Suprapubic skin (tissue), 4 donors: Measurements from ENCODE around the gene HOXB2. TPM values are rescaled to one million over a fixed set of nuclear protein-coding genes. Genes with fewer than 3 reads are reported as not detected.

ENCODE experiments used
- DNase-seq, 2 donors: peaks; one replicate each; pipeline ENCODE4 v3.0.0-alpha.2; 2019; ENCODE audit warnings: low spot score in 2 of 2
- H3K27ac ChIP-seq: fragments of 200-600 bp; sonication (generic); one replicate; pipeline ENCODE4 v1.5.1; 2019
- H3K27me3 ChIP-seq: fragments of 200-600 bp; sonication (generic); one replicate; pipeline ENCODE4 v1.5.1; 2019
- H3K36me3 ChIP-seq: fragments of 200-600 bp; sonication (generic); one replicate; pipeline ENCODE4 v1.5.1; 2019
- H3K4me1 ChIP-seq: fragments of 200-600 bp; sonication (generic); one replicate; pipeline ENCODE4 v1.5.1; 2019
- H3K4me3 ChIP-seq: fragments of 200-600 bp; sonication (generic); one replicate; pipeline ENCODE4 v1.5.1; 2019; ENCODE audit warnings: mild to moderate bottlenecking
- H3K9me3 ChIP-seq: fragments of 200-600 bp; sonication (generic); one replicate; pipeline ENCODE4 v1.5.1; 2019
- EP300 ChIP-seq: sonication (generic); formaldehyde crosslinking; IDR thresholded peaks from one replicate; pipeline ENCODE4 v1.6.1; 2017; ENCODE audit warnings: antibody characterized with exemption
- POLR2A ChIP-seq, 2 donors: fragments of 450-650 bp; IDR thresholded peaks; one replicate each; pipeline ENCODE4 v1.6.1; 2017; ENCODE audit warnings: antibody characterized with exemption in 2 of 2, mild to moderate bottlenecking in 2 of 2, moderate library complexity in 2 of 2
- POLR2AphosphoS5 ChIP-seq, 3 donors: sonication (generic); formaldehyde crosslinking; IDR thresholded peaks; one replicate each; pipeline ENCODE4 v1.6.1; 2017; ENCODE audit warnings: antibody characterized with exemption in 3 of 3
- WGBS: methylation state at CpG from one replicate; pipeline ENCODE4 v1.1.5; 2018; 5-methylcytosine and 5-hydroxymethylcytosine counted together
- total RNA-seq, 4 donors: library from RNA; depleted of rRNA; stranded (reverse); fragments of >200 nt; gene quantifications; one replicate each; pipeline ENCODE4 v1.1.0, GENCODE V29; 2016
- TF ChIP-seq, protein P1 (sequence below), 2 donors: fragments of 200-600 bp in 1 of 2; fragments of 450-650 bp in 1 of 2; sonication (generic) in 1 of 2; IDR thresholded peaks; one replicate each; pipeline ENCODE4 v1.5.1; 2016 to 2019; ENCODE audit warnings: antibody characterized with exemption in 2 of 2, mild to moderate bottlenecking in 1 of 2, moderate library complexity in 1 of 2

HOXB2 gene
- total RNA-seq, 4 donors from 2014 or later: 8.4 to 13.6 (median 9.9) TPM

DNA sequence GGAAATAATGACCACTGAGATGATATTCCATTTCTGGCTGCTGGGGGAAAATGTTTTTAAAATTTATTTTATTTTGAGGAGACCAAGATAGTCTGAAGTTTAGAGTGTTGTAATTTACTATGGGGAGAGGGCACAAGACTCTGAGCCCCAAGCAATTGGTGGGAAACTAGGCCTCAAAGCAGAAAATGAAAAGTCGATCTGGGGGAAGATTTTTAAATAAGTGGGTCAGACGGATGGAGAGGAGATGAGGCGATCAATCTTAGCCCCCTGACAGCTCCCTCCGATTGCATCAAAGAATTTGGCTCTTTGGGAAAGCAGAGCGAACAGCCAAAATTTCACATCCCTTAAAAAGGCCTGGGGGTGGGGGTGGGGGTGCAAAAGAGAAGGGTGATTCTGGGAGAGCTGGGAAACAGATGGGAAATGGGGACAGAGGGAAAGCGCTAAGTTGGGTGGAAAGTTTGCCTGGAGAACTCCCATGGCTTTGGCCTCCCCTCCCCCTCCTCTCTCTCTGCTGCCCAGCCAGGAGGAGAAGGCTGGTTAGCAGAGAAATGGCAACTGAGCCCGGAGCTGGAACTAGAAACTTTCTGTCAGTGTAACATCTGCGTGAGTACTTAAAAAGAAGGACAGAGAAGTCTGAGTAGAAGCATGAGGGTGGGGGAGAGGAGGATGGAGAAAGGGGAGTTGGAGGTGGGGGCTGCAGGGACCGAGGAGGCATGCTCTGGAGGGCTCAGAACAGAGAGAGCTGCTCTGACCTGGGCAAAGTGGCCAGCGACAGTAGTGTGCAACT, 1.4 kb upstream of the HOXB2 start:
- Histone ChIP-seq H3K9me3 (no peaks in the 10 kb centered on the region), H3K4me3 (peak overlapping the region; percentile 34), H3K4me1 (peaks cover 63% of the 10 kb centered on the region), H3K36me3 (peaks cover 7% of the 10 kb centered on the region), H3K27ac (peak overlapping the region; percentile 80), H3K27me3 (peaks cover 4% of the 10 kb centered on the region)
- TF ChIP-seq, protein P1, sequence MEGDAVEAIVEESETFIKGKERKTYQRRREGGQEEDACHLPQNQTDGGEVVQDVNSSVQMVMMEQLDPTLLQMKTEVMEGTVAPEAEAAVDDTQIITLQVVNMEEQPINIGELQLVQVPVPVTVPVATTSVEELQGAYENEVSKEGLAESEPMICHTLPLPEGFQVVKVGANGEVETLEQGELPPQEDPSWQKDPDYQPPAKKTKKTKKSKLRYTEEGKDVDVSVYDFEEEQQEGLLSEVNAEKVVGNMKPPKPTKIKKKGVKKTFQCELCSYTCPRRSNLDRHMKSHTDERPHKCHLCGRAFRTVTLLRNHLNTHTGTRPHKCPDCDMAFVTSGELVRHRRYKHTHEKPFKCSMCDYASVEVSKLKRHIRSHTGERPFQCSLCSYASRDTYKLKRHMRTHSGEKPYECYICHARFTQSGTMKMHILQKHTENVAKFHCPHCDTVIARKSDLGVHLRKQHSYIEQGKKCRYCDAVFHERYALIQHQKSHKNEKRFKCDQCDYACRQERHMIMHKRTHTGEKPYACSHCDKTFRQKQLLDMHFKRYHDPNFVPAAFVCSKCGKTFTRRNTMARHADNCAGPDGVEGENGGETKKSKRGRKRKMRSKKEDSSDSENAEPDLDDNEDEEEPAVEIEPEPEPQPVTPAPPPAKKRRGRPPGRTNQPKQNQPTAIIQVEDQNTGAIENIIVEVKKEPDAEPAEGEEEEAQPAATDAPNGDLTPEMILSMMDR (IDR thresholded peaks at IDR 0.05): no peak
- TF ChIP-seq EP300: no peak
- TF ChIP-seq POLR2AphosphoS5 (IDR thresholded peaks at IDR 0.05): no peak
- TF ChIP-seq POLR2A (IDR thresholded peaks at IDR 0.05): no peak
- WGBS: 48% methylated on average over 10 of the region's 10 CpGs
- DNase-seq: no peak

DNA sequence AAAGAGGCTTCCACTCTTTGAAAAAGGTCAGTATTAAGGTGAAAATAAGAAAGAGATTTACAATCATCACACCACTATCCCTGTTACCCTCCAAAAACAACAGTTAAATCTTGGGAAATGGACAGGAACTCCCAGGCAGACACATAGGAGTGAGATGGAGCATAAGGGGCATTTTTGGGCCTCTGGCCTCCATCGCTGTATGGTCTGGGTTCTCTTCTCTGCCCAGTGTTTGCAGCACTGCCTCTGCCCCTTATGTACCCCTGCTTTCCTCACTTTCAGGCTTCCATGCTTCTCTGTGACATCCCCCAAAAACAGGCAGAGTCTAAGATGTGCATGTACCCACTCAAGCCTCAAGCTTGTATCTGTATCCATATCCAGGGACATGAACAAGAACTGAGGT, 630 bp upstream of the HOXB2 start:
- Histone ChIP-seq H3K4me3 (peak overlapping the region; percentile 79), H3K27ac (peak overlapping the region; percentile 93), H3K27me3 (peaks cover 4% of the 10 kb centered on the region), H3K4me1 (peaks cover 71% of the 10 kb centered on the region), H3K36me3 (peaks cover 5% of the 10 kb centered on the region), H3K9me3 (no peaks in the 10 kb centered on the region)
- TF ChIP-seq POLR2A (IDR thresholded peaks at IDR 0.05): no peak
- no peak for DNase-seq
- 94% methylated on average over 1 of the region's 1 CpG for WGBS

DNA sequence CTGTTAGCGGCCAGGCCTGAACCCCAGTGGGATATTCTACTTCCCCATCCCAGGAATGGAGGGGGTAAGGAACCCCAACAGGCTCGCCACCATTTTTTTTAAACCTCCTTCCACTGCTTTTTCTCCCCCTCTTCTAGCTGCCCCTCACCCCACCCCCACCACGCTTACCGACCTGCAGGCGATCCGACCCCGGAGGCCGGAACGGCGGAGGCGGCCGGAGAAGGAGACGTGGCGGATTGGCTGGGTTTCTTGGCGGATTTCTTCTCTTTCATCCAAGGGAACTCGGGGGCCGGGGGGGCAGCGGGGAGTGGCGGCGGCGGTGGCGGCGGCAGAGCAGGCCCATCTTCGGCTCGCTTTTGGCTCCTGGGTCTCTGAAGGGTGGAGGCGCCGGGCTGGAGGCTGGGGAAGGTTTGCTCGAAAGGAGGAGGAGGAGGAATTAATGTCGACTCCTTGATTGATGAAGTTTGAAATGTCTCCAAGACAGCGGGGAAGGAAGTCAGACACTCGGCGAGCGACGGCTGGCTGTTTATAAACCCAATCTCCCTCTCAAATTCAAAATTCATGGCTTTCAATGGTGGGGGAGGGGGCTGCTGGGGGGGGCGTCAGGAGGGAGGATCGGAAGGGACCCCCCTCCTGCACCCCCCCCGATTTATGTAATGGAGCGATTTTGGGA, 424 bp downstream of the HOXB2 start:
- no peaks in the 10 kb centered on the region for H3K36me3 ChIP-seq
- peaks cover 4% of the 10 kb centered on the region for H3K27me3 ChIP-seq
- peak overlapping the region; percentile 79 for H3K4me3 ChIP-seq
- TF ChIP-seq POLR2A (IDR thresholded peaks at IDR 0.05): no peak
- no peak for TF ChIP-seq POLR2AphosphoS5 (IDR thresholded peaks at IDR 0.05)
- TF ChIP-seq EP300: no peak
- TF ChIP-seq, protein P1 (IDR thresholded peaks at IDR 0.05): no peak
- 5% methylated on average over 38 of the region's 38 CpGs for WGBS
- H3K27ac ChIP-seq: peak overlapping the region; percentile 93
- no peaks in the 10 kb centered on the region for H3K9me3 ChIP-seq
- peak; percentile 89 to 93 for DNase-seq
- peaks cover 72% of the 10 kb centered on the region for H3K4me1 ChIP-seq

DNA sequence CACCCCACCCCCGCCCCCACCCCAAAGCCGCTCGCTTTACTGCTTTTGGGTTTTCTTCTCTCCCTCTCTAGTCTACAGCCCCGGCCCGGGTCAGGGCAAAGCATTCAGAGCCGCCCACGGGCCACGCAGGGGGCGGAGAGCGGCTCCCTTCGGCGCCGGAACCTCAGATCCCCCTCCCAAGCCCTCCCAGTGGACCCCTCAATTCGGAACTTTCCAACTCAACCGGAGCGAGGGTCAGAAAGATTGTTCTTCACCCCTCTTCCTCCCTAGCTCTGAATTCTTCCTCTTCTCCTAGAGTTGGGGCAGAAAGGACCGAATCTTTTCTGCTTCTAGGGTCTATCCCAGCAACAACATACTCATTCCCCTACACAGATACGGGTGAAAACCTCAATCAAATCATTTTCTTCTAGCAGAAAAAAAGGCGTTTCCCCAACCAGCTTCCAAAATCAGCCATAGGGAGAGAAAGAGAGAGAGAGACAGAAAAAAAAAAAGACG, 1.0 kb downstream of the HOXB2 start:
- Histone ChIP-seq H3K27me3 (peaks cover 4% of the 10 kb centered on the region), H3K9me3 (no peaks in the 10 kb centered on the region), H3K27ac (peak overlapping the region; percentile 93), H3K4me1 (peaks cover 69% of the 10 kb centered on the region), H3K4me3 (peak overlapping the region; percentile 79), H3K36me3 (no peaks in the 10 kb centered on the region)
- no peak for DNase-seq
- WGBS: 4% methylated on average over 20 of the region's 20 CpGs
- TF ChIP-seq, protein P1 (IDR thresholded peaks at IDR 0.05): no peak
- TF ChIP-seq POLR2AphosphoS5 (IDR thresholded peaks at IDR 0.05): no peak
- TF ChIP-seq EP300: no peak
- no peak for TF ChIP-seq POLR2A (IDR thresholded peaks at IDR 0.05)

DNA sequence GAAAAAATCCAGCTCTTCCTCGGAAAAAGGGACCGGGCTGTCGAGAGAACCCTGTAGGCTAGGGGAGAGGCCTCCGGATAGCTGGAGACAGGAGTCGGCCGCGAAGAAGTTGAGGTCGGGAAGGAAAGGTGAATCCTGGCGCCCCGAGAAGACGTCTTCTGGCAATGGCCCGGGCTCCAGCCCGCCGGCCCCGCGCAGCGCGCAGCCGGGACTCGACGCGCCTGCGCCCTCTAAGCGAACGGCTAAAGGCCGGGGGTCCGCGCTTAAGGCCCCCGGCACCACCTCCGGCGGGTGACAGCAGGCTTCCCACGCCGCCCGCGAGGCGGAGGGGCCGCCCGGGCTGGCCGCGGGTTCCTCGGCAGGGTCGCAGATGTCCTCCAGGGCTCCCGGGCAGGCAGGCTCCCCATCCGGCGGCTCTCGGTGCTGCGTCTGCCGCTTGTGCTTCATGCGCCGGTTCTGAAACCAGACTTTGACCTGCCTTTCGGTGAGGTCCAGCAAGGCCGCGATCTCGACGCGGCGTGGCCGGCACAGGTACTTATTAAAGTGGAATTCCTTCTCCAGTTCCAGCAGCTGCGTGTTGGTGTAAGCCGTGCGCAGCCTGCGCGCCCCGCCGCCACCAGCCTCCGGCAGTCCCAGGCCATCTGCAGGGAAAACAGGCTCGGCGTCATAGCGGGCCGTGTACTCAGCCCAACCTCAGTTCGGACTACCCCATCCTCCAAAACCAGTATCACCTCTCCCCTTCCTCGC, 1.6 kb downstream of the HOXB2 start:
- Histone ChIP-seq H3K27me3 (peaks cover 4% of the 10 kb centered on the region), H3K4me3 (peak overlapping the region; percentile 79), H3K9me3 (no peaks in the 10 kb centered on the region), H3K4me1 (peaks cover 65% of the 10 kb centered on the region), H3K27ac (peak overlapping the region; percentile 93), H3K36me3 (no peaks in the 10 kb centered on the region)
- TF ChIP-seq, protein P1 (IDR thresholded peaks at IDR 0.05): peak in 1 of 2 donors; percentile 21
- no peak for TF ChIP-seq EP300
- TF ChIP-seq POLR2AphosphoS5 (IDR thresholded peaks at IDR 0.05): peak in 1 of 3 donors; percentile 44
- TF ChIP-seq POLR2A (IDR thresholded peaks at IDR 0.05): no peak
- no peak for DNase-seq
- under 1% methylated on average over 36 of the region's 72 CpGs for WGBS
